GM18508 (cell line): ENCODE measurements around the gene ACOT13.
A peak's percentile ranks its signal among the peaks of the same experiment; 100 is the strongest.
"Not testable (repeated sequence)": the region's sequence is repeated elsewhere in the genome, so short reads cannot be mapped to it uniquely, and the experiment has no call there.

Source experiments
- ATAC-seq: cut with Tn5 transposase; IDR thresholded peaks from one replicate; pipeline ENCODE4 v1.9.1; 2021; ENCODE audit warnings: moderate number of reproducible peaks; ENCODE audit not compliant: insufficient read depth, unreplicated experiment

ACOT13 gene

GRCh38 chr6:24690593-24690992 is 23.7 kb downstream of the ACOT13 start:
- no peak for ATAC-seq

DNA sequence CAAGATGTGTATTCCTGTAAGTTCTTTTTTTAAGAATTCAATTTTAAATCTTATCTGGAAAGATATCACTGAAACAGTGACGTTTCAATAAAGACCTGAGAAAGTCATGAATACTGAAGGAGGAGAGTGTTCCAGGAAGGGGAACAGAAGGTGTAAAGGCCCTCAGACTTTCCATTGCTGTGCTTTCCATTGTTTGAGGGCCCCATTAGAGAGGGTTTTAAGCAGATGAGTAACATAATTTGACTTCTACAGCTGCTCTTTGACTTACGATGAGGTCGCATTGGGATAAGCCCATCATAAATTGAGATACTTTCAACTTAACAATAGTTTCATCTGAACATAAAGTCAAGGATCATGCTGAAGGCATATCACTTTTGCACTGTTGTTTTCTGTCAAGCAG is 24.7 kb downstream of the ACOT13 start:
- no peak for ATAC-seq

DNA sequence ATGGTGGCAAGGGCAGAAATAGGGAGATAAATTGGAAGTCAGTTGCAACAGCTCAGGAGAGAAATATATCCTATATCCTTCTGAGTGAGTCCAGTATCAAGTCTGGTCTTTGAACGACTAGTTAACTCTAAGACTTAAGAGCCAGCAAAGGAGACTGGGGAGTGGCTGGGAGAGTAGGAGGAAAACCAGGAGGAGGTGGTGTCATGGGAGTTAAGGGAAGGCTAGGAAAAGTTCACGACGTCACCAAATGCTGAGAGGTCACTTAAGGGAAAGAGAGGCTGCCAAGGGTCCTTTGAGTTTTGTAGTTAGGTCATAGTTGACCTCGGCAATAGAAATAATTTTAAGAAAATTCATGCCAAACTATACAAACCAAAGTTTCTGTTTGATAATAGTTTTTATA is 25.1 kb downstream of the ACOT13 start:
- ATAC-seq, result no peak

DNA sequence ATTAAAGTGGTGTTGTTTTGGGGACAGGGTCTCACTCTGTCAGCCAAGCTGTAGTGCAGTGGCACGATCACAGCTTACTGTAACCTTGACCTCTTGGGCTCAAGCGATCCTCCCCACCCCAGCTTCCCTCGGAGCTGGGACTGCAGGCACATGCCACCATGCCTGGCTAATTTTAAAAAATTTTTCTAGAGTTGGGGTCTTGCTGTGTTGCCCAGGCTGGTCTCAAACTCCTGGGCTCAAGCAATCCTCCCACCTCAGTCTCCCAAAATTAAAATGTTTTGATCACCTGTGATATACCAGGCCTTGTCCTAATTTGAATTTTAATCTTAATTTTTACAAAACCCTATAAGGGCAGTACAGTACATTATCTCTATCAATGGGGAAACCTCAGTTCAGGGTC is 25.5 kb downstream of the ACOT13 start:
- ATAC-seq, result no peak

- no peak for ATAC-seq
Measured at GRCh38 chr6:24692848-24693592, 26.1 kb downstream of the ACOT13 start.

- ATAC-seq, result no peak
Measured at GRCh38 chr6:24694198-24694597, 27.3 kb downstream of the ACOT13 start.

GRCh38 chr6:24695635-24696034 is 28.8 kb downstream of the ACOT13 start:
- not testable (repeated sequence) for ATAC-seq

GRCh38 chr6:24696097-24696496 is 29.2 kb downstream of the ACOT13 start:
- no peak for ATAC-seq

DNA sequence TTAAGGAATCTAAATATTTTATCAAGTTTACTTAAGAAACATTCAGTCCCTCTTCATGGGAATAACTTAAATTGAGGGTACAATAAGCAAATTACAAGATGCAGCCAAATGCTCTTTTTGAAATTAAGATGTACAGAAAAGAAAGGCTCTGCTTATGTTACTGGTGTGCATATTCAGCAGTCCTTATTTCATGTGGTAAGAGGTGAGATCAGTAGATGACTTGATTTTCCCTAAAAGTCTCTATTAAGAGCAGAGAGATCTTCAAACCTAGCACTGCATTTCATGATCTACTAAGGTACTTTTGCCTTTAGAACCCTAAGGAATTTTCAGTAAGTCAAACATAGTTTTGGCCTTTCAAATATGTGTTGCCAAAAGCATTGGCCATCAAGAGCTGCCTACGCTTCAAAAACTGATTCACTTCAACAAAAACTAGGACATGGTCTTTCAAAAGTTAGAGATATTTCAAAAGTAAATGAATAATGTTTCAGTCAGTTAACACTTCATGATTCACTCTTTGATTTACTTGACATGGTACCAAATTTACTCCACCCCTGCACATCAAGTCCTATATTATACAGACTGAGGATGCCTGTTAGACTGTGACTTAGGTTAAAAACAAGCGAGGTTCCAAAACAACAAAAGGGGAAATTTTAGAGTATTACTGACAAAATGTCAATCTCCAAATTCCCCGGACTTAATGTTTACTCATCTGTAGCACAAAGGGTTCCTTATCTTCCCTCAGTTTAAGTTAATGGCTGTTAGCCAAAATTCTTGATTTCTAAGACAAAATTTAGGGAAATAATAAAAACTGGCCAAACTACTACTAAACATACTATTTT is 32.9 kb downstream of the ACOT13 start:
- no peak for ATAC-seq

DNA sequence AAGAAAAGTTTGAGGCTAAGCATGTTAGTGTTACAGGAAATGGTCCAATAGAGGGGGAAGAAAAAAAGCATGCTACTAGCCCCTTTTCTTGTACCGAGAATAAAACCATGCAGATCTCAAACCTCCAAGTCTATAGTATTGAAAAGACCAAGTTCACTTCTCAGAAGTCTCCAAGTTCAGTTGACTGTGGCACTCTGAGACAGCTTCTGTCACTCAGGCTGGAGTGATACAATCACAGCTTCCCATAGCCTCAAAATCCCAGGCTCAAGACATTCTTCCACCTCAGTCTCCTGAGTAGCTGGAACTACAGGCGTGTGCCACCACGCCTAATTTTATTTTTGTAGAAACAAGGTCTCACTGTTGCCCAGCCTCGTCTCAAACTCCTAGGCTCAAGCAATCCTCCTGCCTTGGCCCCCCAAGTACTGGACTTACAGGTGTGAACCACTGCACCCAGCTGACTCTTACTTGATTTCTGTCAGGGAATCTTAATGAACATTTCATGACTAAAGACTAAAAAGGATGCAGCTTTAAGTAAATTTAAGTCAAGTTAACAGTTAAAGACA is 35.9 kb downstream of the ACOT13 start:
- ATAC-seq, result no peak

- no peak for ATAC-seq
Measured at GRCh38 chr6:24704468-24704867, 37.6 kb downstream of the ACOT13 start.

- ATAC-seq, result no peak
Measured at GRCh38 chr6:24708612-24709011, 41.7 kb downstream of the ACOT13 start.

DNA sequence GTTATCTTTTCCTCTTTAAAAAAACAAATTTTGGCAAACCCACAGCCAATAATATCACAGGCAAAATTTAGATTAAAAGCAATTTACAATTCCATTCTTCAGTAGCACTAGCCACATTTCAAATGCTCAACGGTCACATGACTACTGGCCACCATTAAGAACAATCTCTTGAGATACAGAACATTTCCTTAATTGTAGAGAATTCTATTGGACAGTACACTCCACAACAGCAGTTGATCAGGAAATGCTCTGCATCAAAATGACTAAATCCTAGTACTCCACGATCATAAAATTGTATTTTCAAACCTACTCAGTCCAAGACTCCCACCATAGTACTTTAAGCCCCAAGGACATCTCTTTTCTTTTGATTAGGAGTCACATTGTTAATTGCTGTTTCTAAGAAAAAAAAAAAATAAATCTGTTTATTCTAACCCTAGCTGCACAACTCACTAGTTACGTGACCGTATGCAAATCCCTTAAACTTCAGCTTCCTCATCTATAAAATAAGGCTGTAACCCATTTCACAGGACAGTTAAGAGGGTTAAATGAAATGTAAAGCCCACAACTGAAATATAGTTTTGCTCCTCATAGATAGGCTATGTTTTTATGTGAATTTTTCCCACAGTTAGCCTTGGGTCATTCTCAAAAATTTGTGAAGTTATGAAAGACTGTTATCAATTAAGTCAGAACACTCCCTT is 42.3 kb downstream of the ACOT13 start:
- ATAC-seq, result no peak

- no peak for ATAC-seq
Measured at GRCh38 chr6:24710519-24711303, 43.8 kb downstream of the ACOT13 start.

DNA sequence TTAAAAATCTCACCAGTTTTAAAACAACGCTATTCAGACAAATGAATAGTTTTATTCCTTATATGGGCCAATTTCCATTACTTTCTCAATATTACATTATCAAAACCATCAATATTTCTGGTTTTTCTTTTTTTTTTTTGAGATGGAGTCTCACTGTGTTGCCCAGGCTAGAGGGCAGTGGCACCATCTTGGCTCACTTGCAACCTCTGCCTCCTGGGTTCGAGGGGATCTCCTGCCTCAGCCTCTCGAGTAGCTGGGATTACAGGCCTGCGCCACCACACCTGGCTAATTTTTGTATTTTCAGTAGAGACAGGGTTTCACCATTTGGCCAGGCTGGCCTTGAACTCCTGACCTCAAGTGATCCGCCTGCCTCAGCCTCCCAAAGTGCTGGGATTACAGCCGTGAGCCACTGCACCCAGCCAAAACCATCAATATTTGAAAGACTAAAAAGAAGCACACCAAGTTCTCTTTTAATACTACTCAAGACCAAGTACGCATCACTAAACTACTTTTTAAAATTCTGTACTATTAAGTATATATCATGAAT is 49.8 kb downstream of the ACOT13 start:
- ATAC-seq, result not testable (repeated sequence)

- no peak for ATAC-seq
Measured at GRCh38 chr6:24718449-24719124, 51.7 kb downstream of the ACOT13 start.

- ATAC-seq, result peak; percentile 27
Measured at GRCh38 chr6:24719125-24719971, 52.5 kb downstream of the ACOT13 start, which contains the start of gene C6orf62. C6orf62 (minus strand) TSS chr6:24719154; CDS start chr6:24718668, 486 bp downstream.

- ATAC-seq, result no peak
Measured at GRCh38 chr6:24720131-24720603, 53.3 kb downstream of the ACOT13 start.
